Astrocyte of the spinal cord (primary cell): ENCODE results near the gene SRCAP.

ENCODE experiments used
- DNase-seq: peaks from one replicate; pipeline ENCODE4 v3.0.0; 2011; ENCODE audit warnings: low read depth, low spot score
- H3K4me3 ChIP-seq: 2 replicates; pipeline ENCODE4 v1.5.1; 2011; ENCODE audit warnings: low read depth, mild to moderate bottlenecking, low read length, moderate library complexity
- in situ Hi-C: cut with HindIII; loops from 2 replicates; pipeline ENCODE4 v1.10.0; 2017; ENCODE audit warnings: low sequenced_read_pairs
- TF ChIP-seq, protein P1 (sequence below): IDR thresholded peaks from 2 replicates; pipeline ENCODE4 v1.5.1; 2012; ENCODE audit warnings: low read depth, mild to moderate bottlenecking, low read length, inconsistent platforms

The SRCAP gene

DNA sequence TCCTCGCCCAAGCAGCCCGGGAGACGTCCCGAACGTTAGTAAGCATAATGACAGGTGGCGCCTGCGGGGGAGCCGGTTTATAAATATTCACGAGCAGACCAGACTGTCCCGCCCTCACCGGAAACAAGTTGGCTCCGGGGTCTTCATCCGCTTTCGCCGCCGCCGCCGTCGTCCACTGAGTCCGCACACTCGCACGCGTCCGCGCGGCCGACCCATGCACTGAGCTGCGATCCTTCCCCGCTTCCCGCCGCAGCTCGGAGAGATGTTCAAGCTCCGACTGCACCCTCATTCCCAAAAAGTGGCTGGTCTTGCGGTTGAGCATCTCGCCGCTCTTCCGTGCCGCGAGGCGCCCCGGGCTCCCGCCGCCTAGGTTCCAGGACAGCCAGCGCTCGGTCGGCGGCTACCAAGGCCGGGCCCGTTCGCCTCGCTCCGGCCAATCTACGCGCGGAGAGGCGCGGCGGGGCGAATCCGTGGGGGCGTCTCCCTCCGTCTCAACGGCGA is 62.5 kb downstream of the SRCAP start:
- DNase-seq = peak; percentile 22
- in situ Hi-C loops = no loop called here
- TF ChIP-seq, protein P1, sequence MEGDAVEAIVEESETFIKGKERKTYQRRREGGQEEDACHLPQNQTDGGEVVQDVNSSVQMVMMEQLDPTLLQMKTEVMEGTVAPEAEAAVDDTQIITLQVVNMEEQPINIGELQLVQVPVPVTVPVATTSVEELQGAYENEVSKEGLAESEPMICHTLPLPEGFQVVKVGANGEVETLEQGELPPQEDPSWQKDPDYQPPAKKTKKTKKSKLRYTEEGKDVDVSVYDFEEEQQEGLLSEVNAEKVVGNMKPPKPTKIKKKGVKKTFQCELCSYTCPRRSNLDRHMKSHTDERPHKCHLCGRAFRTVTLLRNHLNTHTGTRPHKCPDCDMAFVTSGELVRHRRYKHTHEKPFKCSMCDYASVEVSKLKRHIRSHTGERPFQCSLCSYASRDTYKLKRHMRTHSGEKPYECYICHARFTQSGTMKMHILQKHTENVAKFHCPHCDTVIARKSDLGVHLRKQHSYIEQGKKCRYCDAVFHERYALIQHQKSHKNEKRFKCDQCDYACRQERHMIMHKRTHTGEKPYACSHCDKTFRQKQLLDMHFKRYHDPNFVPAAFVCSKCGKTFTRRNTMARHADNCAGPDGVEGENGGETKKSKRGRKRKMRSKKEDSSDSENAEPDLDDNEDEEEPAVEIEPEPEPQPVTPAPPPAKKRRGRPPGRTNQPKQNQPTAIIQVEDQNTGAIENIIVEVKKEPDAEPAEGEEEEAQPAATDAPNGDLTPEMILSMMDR = no peak
- peak overlapping the region; percentile 95 for H3K4me3 ChIP-seq

DNA sequence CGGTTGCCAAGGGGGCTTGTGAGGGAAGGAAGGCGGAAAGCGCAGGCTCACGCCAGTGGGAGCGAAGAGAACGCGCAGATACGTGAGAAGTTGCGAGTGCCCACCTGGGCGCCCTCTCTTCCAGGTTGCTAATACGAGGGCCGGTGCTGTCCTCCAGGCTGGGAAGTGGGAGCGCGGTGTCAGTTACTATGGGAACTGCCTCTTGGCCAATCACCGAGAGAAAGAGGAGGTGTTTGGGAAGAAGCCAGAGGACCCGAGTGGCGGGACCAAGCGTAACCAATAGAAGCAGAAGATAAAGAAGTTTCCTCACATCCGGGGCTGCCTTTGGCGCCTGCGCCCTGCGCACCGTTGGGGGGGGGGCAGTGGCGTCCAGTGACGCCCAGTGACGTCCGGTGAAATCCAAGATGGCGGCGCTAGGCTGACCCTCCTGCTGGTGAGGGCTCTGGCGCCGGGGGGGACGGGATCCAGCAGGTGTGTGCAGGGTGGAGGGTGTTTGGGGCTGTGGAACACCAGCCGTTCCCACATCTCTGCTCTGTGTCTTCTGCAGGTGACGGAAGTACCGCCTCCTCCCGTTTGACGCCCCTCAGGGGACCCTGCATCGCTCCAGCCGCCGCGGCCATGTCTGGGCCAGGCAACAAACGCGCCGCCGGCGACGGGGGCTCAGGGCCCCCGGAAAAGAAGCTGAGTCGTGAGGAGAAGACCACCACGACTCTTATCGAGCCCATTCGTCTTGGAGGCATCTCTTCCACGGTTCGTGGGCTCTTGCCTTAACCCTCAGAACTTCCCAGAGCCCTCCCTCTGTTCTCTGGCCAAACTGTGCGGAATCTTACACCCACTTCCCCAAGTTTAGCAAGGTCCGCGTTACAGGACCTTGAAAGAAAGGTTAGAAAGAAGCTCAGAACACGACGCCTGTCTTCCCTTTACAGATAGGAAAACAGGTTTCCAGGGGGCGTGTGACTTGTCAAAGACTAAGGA is 63.2 kb downstream of the SRCAP start, which contains the start of the genes CFAP119 and RNF40:
CFAP119 (minus strand) TSS at position 135 of the 975 bp plus-strand sequence. CDS start 314 bp downstream, outside the sequence.
RNF40 (plus strand) TSS at position 395 of the 975 bp plus-strand sequence; CDS start at position 619, 224 bp downstream.
- DNase-seq = peak; percentile 99

DNA sequence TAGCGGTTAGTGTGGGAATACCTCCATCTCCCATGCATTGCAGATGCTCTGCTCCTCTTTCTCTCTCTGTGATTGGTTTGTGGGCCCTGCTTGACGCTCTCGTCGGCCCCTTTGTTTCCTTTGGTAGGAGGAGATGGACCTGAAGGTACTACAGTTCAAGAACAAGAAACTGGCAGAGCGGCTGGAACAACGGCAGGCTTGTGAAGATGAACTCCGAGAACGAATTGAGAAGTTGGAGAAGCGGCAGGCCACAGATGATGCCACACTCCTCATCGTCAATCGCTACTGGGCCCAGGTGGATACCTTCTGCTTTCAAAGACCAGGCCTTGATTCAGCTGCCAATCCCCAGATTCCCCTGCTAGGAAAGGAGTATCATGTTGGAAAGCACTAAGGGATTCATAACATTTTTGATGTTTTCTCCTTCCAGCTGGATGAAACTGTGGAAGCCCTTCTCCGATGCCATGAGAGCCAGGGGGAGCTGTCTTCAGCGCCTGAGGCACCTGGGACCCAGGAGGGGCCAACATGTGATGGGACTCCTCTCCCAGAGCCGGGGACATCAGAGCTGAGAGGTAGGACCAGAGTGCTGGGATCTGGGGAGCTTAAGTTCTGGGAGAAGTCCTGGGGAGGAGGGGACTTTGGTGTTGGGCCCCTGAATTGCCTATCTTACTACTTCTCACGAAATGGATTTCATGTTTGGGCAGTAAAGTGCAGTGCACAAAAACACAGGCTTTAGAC is 64.2 kb downstream of the SRCAP start:
- in situ Hi-C loops = no loop called here
- TF ChIP-seq, protein P1 = no peak
- no peak for DNase-seq
- peak overlapping the region; percentile 95 for H3K4me3 ChIP-seq

More for the DNA sequence above, 63.2 kb downstream of the SRCAP start, which contains the start of the genes CFAP119 and RNF40:
- in situ Hi-C loops = no loop called here
- H3K4me3 ChIP-seq = peak within 1 kb of the TSS; percentile 95
- TF ChIP-seq, protein P1 = no peak

DNA sequence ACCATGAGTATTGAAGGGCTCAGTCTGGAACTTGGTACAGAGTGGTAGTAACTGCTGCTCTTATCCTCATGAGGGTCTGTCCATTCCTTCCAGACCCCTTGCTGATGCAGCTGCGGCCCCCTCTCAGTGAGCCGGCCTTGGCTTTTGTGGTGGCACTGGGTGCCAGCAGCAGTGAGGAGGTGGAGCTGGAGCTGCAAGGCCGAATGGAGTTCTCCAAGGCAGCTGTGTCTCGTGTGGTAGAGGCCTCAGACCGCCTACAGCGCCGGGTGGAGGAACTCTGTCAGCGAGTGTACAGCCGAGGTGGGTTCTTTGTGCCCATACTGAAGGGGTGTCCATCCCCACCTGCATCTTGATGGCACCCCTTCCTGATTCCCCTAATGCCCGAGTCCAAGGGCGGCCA is 65.1 kb downstream of the SRCAP start:
- DNase-seq = no peak
- H3K4me3 ChIP-seq = no peak overlapping the region
- in situ Hi-C loops = no loop called here
- TF ChIP-seq, protein P1 = no peak

DNA sequence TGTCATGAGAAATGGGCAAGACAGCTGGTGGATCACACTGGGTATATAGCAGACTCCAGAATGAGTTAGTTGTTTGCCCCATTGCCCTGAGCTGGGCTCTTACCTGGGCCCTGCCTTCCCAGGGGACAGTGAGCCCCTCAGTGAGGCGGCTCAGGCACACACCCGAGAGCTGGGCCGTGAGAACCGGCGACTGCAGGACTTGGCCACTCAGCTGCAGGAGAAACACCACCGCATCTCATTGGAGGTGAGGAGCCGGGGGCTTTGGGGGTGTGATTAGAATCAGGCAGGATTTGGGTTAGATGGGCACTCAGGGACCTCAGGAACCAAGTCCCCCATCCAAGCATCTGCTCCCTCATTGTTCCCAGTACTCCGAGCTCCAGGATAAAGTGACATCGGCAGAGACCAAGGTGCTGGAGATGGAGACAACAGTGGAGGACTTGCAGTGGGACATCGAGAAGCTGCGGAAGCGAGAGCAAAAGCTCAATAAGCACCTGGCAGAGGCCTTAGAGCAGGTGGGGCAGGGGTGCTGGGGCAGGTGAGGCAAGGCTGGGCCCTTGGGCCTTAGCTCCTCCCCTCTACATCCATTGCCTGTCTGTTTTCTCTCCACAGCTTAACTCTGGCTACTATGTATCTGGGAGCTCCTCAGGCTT is 66.0 kb downstream of the SRCAP start:
- in situ Hi-C loops = no loop called here

More for the DNA sequence above, 66.0 kb downstream of the SRCAP start:
- TF ChIP-seq, protein P1 = no peak
- no peak for DNase-seq
- H3K4me3 ChIP-seq = no peak overlapping the region
